ENCODE data around the gene IMPDH1.

IMPDH1 gene

GRCh38 chr7:128387216-128388144 lies 22.3 kb downstream of the IMPDH1 start:
- DNase-seq (ENCODE audit: low read depth) = peak; percentile 76

GRCh38 chr7:128385988-128386925 lies 23.5 kb downstream of the IMPDH1 start:
- no peak for DNase-seq (ENCODE audit: low read depth)

- DNase-seq (ENCODE audit: low read depth) = no peak
Measured at GRCh38 chr7:128384726-128385125, 25.1 kb downstream of the IMPDH1 start.

GRCh38 chr7:128383776-128384175 lies 26.0 kb downstream of the IMPDH1 start:
- no peak for DNase-seq (ENCODE audit: low read depth)

- DNase-seq (ENCODE audit: low read depth) = peak; percentile 31
Measured at GRCh38 chr7:128381161-128381821, 28.5 kb downstream of the IMPDH1 start.

GRCh38 chr7:128380483-128381106 lies 29.2 kb downstream of the IMPDH1 start:
- no peak for DNase-seq (ENCODE audit: low read depth)

GRCh38 chr7:128379900-128380479 lies 29.8 kb downstream of the IMPDH1 start:
- DNase-seq (ENCODE audit: low read depth) = no peak

GRCh38 chr7:128378637-128379036 lies 31.1 kb downstream of the IMPDH1 start:
- no peak for DNase-seq (ENCODE audit: low read depth)

GRCh38 chr7:128376077-128376476 lies 33.7 kb downstream of the IMPDH1 start:
- no peak for DNase-seq (ENCODE audit: low read depth)

GRCh38 chr7:128374041-128374440 lies 35.7 kb downstream of the IMPDH1 start:
- DNase-seq (ENCODE audit: low read depth) = no peak

GRCh38 chr7:128373606-128374005 lies 36.2 kb downstream of the IMPDH1 start:
- DNase-seq (ENCODE audit: low read depth) = no peak

GRCh38 chr7:128370491-128370890 lies 39.3 kb downstream of the IMPDH1 start:
- DNase-seq (ENCODE audit: low read depth) = no peak

GRCh38 chr7:128366986-128367385 lies 42.8 kb downstream of the IMPDH1 start:
- DNase-seq (ENCODE audit: low read depth) = no peak

- DNase-seq (ENCODE audit: low read depth) = no peak
Measured at GRCh38 chr7:128366300-128366699, 43.5 kb downstream of the IMPDH1 start.

- no peak for DNase-seq (ENCODE audit: low read depth)
Measured at GRCh38 chr7:128365432-128365831, 44.4 kb downstream of the IMPDH1 start.

GRCh38 chr7:128364166-128364870 lies 45.5 kb downstream of the IMPDH1 start:
- DNase-seq (ENCODE audit: low read depth) = no peak

- no peak for DNase-seq (ENCODE audit: low read depth)
Measured at GRCh38 chr7:128363261-128363721, 46.5 kb downstream of the IMPDH1 start.

- DNase-seq (ENCODE audit: low read depth) = peak; percentile 74
Measured at GRCh38 chr7:128362670-128363069, 47.1 kb downstream of the IMPDH1 start.

GRCh38 chr7:128361411-128362379 lies 48.1 kb downstream of the IMPDH1 start, which contains the start of gene PRRT4:
PRRT4 (minus strand) TSS chr7:128361690.
- peak; percentile 25 for DNase-seq (ENCODE audit: low read depth)
